DOHH2 (cell line): Measurements from ENCODE around the gene ZNF862.
"Not testable (repeated sequence)": the region's sequence is repeated elsewhere in the genome, so short reads cannot be mapped to it uniquely, and the experiment has no call there.

ENCODE experiments used
- H3F3A ChIP-seq: fragments of 200-600 bp; sonication (generic), shearing (Covaris generic); 2 replicates; pipeline ENCODE4 v1.6.0; 2016; ENCODE audit warnings: antibody characterized with exemption, mild to moderate bottlenecking; ENCODE audit not compliant: control insufficient read depth, insufficient read depth
- H3K27ac ChIP-seq: fragments of 200-600 bp; sonication (generic); 2 replicates; pipeline ENCODE4 v1.5.1; 2014; ENCODE audit warnings: low read depth, mild to moderate bottlenecking, low read length, moderate library complexity
- H3K27me3 ChIP-seq: fragments of 200-600 bp; sonication (generic); 2 replicates; pipeline ENCODE4 v1.6.1; 2014; ENCODE audit warnings: mild to moderate bottlenecking, low read length, mixed read lengths; ENCODE audit not compliant: control insufficient read depth
- H3K36me3 ChIP-seq: fragments of 200-600 bp; sonication (generic); 2 replicates; pipeline ENCODE4 v1.6.1; 2014; ENCODE audit warnings: mild to moderate bottlenecking, low read length, moderate library complexity, mixed read lengths; ENCODE audit not compliant: control insufficient read depth
- H3K4me1 ChIP-seq: fragments of 200-600 bp; sonication (generic); 2 replicates; pipeline ENCODE4 v1.6.1; 2014; ENCODE audit warnings: mild to moderate bottlenecking, low read length, mixed read lengths; ENCODE audit not compliant: control insufficient read depth
- H3K4me2 ChIP-seq: fragments of 200-600 bp; sonication (generic); 2 replicates; pipeline ENCODE4 v1.6.0; 2014; ENCODE audit warnings: mild to moderate bottlenecking, low read length, moderate library complexity
- H3K4me3 ChIP-seq: fragments of 200-600 bp; sonication (generic); 2 replicates; pipeline ENCODE4 v1.5.1; 2014; ENCODE audit warnings: mild to moderate bottlenecking, low read length, mixed read lengths
- H3K79me2 ChIP-seq: fragments of 200-600 bp; sonication (generic); 2 replicates; pipeline ENCODE4 v1.6.1; 2014; ENCODE audit warnings: mild to moderate bottlenecking, low read length, mixed read lengths; ENCODE audit not compliant: control insufficient read depth
- H3K9me2 ChIP-seq: fragments of 200-600 bp; sonication (generic); replicated peaks from 2 replicates; pipeline ENCODE4 v1.6.1; 2014; ENCODE audit warnings: mild to moderate bottlenecking, low read length, mixed read lengths; ENCODE audit not compliant: control insufficient read depth
- H3K9me3 ChIP-seq: fragments of 200-600 bp; sonication (generic); 2 replicates; pipeline ENCODE4 v1.6.1; 2014; ENCODE audit warnings: antibody characterized with exemption, low read length, mixed read lengths; ENCODE audit not compliant: control insufficient read depth, insufficient read depth
- H4K20me1 ChIP-seq: fragments of 200-600 bp; sonication (generic); 2 replicates; pipeline ENCODE4 v1.6.0; 2014; ENCODE audit warnings: low read depth, mild to moderate bottlenecking, antibody characterized with exemption, low read length, moderate library complexity; ENCODE audit not compliant: control insufficient read depth, insufficient read depth

The ZNF862 gene

GRCh38 chr7:149907776-149908376, 69.7 kb downstream of the ZNF862 start:
- not testable (repeated sequence) for H4K20me1 ChIP-seq

GRCh38 chr7:149910219-149910618, 72.0 kb downstream of the ZNF862 start:
- H3K79me2 ChIP-seq, H4K20me1 ChIP-seq, H3K4me3 ChIP-seq, H3K36me3 ChIP-seq, H3F3A ChIP-seq, H3K4me1 ChIP-seq, H3K4me2 ChIP-seq, H3K9me3 ChIP-seq, H3K27me3 ChIP-seq, H3K9me2 ChIP-seq, H3K27ac ChIP-seq: not testable (repeated sequence)

More at GRCh38 chr7:149907776-149908376, 69.7 kb downstream of the ZNF862 start:
- not testable (repeated sequence) for H3K36me3 ChIP-seq, H3K9me3 ChIP-seq, H3K4me1 ChIP-seq, H3K27me3 ChIP-seq, H3K79me2 ChIP-seq, H3F3A ChIP-seq, H3K27ac ChIP-seq, H3K4me3 ChIP-seq, H3K4me2 ChIP-seq, H3K9me2 ChIP-seq

- not testable (repeated sequence) for H3K27ac ChIP-seq, H4K20me1 ChIP-seq, H3K9me3 ChIP-seq, H3K4me2 ChIP-seq, H3F3A ChIP-seq, H3K79me2 ChIP-seq, H3K27me3 ChIP-seq, H3K36me3 ChIP-seq, H3K9me2 ChIP-seq, H3K4me3 ChIP-seq, H3K4me1 ChIP-seq
Observed at GRCh38 chr7:149912126-149912525, 74.0 kb downstream of the ZNF862 start.
